Stimulated activated CD8-positive, alpha-beta memory T cell treated with anti-CD3 and anti-CD28 coated beads, Interleukin-15, amount 100 ng/mL, for 48 hours (primary cell): Measurements from ENCODE around the gene PIM3.
A peak's percentile ranks its signal among the peaks of the same experiment; 100 is the strongest.
"Not testable (repeated sequence)": the region's sequence is repeated elsewhere in the genome, so short reads cannot be mapped to it uniquely, and the experiment has no call there.

Experiments
- DNase-seq, 2 donors: peaks; one replicate each; pipeline ENCODE4 v3.0.0-alpha.2; 2020; ENCODE audit warnings: low read depth in 2 of 2

The PIM3 gene

GRCh38 chr22:49966774-49967705 is 6.5 kb downstream of the PIM3 start:
- DNase-seq = no peak

DNA sequence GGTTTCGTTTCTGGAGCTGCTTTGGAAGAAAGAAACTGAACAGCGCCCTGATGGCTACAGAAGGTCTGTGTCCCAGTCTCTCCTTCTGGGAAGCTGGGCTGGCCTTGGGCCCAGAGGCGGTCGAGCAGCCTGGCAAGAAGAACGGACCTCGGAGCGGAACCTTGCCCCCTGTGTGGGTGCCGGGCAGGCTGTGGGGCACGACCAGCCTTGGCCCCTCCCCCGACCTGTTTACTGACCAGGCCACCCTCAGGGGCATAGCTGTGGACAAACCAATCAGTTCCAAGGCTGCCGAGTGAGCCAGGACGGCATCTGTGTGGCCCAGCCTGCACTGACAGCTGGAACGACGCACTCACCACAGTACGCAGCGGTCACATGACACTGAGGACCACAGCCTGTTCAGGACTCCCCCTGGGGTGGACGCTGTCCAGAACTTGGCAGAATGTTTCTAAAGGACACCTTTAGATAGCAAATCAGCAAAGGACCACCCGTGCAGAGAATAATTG is 7.2 kb downstream of the PIM3 start:
- no peak for DNase-seq

- no peak for DNase-seq
Observed at GRCh38 chr22:49968313-49968830, 7.8 kb downstream of the PIM3 start.

- DNase-seq = no peak
Observed at GRCh38 chr22:49968831-49969661, 8.5 kb downstream of the PIM3 start.

DNA sequence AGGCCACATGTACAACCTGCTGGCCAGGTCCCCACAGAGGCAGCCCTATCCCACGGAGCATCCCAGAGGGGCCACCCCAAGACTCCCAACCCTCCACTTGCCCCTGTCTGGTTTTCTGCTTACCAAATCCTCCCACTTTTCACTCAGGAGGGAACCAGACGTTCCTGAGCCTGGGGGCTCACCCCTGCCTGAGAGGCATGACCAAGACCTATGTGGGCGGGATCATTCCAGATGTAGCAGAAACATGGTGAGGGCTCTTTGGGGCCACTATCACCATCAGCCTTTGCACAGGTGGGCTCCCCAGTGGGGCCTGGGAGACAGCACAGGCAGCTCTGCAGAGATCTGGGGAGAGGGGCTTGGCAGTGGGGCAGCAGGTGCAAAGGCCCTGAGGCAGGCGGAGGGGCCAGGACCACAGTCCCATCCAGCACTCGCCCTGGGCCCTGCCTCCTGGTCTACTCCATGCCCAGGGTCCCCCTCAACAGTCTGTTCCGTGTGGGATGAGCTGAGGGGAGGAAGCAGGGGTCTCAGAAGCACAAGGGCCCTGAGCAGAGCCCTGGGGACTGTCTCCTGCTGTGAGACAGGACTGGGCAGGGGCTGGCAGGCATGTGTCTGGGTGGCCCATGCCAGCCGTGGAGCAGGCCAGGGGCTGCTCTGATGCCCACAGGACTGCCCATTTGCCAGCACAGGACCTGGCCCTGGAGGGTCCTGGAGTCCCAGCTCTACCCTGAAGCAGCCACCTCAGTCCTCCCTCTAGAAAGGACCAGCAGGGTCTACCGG is 9.4 kb downstream of the PIM3 start:
- DNase-seq = no peak

DNA sequence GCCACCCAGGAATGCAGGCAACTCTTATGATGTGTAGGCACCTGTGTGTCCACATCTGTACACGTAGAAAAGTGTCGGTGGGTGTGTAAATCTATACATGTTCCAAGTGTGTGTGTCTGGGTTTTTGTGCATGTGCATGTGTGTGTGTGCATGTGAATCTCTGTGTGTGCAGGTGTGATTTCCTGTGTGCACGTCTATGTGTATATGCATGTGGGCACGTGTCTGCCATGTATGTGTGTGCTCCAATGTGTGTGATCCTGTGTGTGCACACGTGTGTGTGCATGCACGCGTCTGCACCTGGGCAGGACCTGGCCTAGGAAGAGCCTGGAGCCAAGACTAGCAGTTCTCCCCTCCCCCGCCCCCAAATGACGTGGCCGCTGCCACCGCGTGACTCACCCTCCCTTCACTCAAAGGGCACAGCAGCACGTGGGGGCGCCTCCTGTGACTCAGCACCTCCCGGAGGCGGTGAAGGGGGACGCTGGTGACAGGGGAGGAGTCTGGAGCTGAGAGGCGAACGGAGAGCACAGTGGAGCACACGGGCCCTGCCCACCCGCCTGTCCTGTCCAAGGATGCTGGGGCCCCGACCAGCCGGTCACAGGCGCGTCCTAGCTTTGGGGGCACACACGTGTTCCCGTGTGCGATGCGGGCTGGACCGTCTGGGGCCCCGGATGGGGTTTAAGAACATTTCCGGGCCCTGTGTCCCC is 10.1 kb downstream of the PIM3 start:
- DNase-seq = peak; percentile 97

DNA sequence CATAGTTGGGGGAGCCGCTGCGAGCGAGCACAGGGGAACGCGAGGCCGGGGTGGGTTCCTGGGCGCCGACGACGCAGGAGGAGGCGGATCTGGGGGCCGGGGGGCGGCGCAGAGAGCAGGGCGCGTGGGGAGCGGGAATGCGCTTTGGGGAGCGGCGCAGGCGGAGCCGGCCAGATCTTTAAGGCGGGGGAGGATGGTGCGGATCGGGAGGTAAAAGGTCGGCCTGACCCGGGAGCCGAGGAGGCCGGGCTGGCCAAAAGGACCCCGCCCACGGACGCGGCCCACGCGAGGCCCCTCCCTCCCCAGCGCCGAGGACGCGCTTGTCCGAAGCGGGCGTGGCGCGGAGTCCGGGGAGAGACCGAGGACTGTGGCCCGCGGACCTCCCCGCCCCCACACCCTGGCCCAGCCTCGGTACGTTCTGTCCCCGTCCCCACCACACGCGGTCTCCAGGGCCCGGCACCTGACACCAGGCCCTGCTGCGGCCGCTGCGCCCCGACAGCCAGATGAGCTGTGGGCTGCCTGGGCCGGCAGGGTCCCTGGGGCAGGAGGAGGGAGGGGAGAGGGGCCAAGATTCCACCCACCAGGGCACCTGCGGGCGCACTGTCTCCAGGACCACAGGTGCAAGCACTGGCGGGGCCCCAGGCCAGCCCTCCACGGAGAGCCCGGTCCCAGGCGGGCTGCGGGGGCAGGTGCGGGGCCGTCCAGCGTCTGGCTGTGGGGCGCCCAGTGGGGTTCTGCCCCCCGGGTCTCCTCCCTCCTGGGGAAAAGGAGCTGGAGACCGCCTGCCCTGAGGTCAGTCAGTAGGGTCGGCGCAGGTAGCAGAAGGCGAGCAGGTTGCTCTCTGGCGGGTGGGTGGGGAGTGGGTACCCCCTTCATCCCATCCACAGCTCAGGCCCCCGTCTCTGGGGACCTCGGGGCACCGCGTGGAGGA is 10.9 kb downstream of the PIM3 start:
- peak; percentile 77 to 78 for DNase-seq

DNA sequence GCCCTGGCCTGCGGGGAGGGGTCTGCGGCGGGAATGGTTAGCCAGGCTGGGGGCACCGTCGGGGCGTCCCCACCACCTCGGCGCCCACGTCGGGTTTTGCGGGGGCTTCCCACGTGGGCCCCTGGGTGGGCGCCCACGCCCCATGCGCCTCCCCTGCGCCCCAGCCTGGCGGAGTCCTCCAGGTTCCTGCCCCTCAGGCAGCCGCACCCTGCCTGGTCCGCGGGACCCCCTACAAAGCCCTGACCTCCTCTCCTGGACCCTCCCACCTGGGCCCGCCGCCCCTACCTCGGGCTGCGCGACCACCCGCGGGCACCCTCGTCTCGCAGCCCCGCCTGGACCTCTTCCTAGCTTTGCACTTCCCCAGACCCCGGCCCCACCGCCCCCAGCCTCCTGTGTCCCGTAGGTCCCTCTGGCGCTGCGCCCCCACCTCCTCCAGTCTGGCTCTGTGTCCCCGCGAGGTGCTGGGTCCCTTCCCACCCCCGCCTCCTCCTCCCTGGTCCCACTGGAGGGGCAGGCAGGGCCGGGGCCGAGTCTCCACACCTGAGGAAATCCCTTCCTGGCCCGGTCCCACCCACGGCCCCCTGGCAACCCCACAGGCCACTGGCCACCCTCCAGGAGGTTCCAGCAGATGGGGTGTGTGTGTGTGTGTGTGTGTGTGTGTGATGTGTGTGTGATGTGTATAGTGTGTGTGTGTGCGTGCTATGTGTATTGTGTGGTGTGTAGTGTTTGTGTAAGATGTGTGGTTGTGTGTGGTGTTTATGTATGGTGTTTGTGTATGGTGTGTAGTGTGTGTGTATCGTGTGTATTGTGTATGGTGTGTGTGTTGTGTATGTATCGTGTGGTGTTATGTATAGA is 11.8 kb downstream of the PIM3 start:
- DNase-seq = no peak

- DNase-seq = no peak
Observed at GRCh38 chr22:49973018-49973961, 12.7 kb downstream of the PIM3 start.

- peak; percentile 57 to 68 for DNase-seq
Observed at GRCh38 chr22:49975543-49976389, 15.2 kb downstream of the PIM3 start.

DNA sequence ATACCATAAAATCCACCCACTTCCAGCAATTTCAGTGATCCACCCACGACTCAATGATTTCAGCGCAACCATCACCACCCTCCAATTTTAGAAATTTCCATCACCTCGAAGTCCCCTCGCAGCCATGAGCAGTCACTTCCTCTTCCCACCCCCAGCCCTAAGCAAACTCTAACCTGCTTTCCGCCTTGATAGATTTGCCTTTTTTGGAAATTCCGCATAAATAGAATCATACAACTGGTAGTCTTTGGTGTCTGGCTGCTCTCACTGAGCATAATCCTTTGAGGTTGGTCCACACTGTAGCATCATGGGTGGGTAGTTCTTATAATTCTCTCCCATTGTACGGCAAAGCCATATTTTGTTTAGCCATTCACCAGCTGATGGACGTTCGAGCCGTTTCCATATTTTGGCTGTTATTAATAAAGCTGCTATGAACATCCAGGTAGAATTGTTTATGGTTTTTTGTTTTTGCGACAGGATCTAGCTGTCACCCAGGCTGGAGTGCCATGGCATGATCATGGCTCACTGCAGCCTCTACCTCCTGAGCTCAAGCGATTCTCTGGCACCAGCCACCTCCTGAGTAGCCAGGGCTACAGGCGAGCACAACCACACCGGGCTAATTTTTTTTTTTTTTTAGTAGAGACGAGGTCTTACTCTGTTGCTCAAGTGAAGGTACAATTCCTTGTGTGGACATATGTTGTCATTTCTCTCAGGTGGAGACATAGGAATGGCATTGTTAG is 16.0 kb downstream of the PIM3 start:
- peak; percentile 53 to 56 for DNase-seq

GRCh38 chr22:49977578-49977977 is 17.0 kb downstream of the PIM3 start:
- no peak for DNase-seq

- no peak for DNase-seq
Observed at GRCh38 chr22:49979587-49980264, 19.2 kb downstream of the PIM3 start.

DNA sequence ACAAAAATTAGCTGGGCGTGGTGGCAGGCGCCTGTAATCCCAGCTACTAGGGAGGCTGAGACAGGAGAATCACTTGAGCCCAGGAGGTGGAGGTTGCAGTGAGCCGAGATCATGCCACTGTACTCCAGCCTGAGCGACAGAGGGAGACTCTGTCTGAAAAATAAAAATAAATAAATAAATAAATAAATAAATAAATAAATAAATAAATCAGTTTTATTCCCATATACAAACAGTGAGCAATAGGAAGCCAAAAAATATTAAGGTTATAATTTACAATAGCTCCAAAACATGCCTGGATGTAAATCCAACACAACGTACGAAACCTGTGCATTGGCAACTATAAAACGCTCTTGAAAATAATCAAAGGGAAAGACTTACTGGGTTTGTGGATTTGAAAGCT is 21.2 kb downstream of the PIM3 start:
- DNase-seq = not testable (repeated sequence)
